NCI-H187 (cell line): ENCODE measurements around the gene PLCB1.
"Not testable (repeated sequence)": the region's sequence is repeated elsewhere in the genome, so short reads cannot be mapped to it uniquely, and the experiment has no call there.

Experiments used
- DNase-seq, 2 experiments: peaks; one replicate each; lab custom pipeline; 2025; lab: John Stamatoyannopoulos, UW

PLCB1 gene

DNA sequence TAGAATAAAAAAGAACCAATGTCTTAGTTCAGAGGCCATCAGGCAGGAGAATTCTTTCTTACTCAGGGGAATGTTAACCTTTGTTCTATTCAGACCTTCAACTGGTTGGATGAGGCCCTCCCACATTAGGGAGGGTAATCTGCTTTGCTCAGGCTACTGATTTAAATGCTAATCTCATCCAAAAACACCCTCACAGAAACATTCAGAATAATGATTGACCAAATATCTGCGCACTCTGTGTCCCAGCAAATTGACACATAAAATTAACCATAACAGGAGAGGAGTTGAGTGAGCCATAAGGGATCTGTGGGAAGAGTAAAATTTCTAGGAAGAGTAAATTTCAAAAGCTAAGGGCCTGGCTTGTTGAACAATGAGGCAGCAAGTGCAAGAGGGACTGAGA, 702.8 kb downstream of the PLCB1 start:
- DNase-seq: no peak

- DNase-seq: no peak
These were observed 705.3 kb downstream of the PLCB1 start for GRCh38 chr20:8837396-8837795.

DNA sequence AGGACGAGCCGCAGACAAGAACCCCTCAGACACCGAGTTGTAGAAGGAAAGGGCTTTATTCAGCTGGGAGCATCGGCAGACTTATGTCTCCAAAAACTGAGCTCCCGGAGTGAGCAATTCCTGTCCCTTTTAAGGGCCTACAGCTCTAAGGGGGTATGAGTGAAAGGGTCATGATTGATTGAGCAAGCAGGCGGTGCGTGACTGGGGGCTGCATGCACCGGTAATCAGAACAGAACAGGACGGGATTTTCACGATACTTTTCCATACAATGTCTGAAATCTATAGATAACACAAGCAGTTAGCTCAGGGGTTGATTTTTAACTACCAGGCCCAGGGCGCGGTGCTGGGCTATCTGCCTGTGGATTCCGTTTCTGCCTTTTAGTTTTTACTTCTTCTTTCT, 710.5 kb downstream of the PLCB1 start:
- no peak for DNase-seq

DNA sequence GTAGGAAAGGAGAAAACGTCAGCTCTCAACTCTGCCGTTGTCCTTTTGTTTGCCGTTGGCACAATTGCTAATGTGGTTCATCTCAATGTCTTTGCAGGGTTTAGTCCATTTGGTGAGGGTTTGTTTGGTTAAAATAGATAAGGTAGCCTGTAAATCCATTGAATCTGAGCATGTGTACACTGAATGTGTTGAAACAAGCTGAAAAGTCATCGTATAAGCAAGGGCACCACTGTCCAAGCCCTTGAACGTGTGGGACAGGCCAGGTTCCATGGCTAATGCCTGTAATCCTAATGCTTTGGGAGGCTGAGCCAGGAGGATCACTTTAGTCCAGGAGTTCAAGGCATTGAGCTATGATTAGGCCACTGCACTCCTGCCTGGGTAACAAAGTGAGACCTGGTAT, 712.1 kb downstream of the PLCB1 start:
- DNase-seq: no peak

DNA sequence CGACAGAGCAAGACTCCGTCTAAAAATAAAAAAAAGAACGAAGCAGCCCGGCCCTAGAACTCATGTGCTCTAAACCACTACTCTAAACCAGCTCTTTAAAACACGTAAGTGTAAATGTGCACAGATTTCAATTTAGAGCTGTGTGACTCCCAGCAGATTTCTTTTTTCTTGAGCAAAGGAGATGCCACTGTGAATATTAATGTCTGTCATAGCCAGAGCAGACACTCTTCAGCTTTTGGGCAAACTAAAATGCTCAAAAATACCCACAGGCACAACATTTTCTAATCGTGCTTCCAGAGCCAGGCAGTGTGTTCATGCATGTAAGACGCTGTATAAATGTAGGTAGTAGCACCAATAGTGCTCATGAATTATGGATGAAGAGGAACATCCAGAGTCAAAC, 717.9 kb downstream of the PLCB1 start:
- DNase-seq: no peak

DNA sequence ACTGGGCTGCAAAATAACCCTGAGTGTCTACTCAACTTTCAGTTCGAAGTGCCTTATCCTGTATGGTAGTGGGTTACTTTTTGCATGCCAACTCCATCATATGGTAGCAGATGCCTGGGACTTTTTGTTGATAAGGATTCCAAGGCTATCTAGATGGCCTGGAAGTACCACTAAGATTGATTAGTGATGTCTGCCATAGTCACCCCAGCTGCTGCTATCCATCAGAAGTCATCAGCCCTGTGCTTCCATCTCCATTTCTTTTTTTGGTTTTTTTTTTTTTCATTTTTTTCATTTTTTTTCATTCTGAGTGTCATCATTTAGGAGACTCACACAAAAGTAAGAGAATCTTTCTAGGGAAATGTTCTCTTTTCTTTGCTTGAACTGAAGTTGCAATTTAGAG, 719.4 kb downstream of the PLCB1 start:
- no peak for DNase-seq

DNA sequence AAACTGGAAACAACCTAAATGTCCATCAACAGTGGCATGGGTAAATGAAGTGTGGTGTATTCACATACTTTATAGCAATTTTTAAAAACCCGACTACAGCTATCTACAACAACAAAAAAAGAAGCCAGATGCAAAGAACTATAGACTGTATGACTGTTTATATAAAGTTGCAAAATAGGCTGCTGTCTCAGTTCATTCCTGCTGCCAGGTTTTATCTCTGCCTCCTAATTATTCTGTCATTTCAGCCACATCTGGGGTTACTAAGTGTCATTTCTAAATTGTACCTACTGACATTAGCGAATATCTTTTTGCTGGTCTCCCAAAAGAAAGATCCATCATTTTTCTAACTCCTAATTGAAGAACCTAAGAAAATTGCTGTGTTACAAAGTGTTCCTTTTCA, 719.9 kb downstream of the PLCB1 start:
- DNase-seq: not testable (repeated sequence)

DNA sequence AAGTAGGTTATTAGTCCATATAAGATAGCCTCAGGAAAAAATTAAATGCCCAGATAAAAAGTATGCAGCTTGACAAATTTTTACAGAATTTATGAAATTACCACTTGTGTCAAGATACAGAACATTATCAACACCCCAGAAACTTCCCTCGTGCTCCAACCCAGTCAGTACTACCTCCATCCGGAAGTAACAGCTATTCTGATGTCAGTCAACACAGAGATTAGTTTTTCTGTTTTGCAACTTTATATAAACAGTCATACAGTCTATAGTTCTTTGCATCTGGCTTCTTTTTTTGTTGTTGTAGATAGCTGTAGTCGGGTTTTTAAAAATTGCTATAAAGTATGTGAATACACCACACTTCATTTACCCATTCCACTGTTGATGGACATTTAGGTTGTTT, 721.1 kb downstream of the PLCB1 start:
- not testable (repeated sequence) for DNase-seq

- peak in 1 of 2 experiments; percentile 38 for DNase-seq
These were observed 721.8 kb downstream of the PLCB1 start for GRCh38 chr20:8853805-8854338.

DNA sequence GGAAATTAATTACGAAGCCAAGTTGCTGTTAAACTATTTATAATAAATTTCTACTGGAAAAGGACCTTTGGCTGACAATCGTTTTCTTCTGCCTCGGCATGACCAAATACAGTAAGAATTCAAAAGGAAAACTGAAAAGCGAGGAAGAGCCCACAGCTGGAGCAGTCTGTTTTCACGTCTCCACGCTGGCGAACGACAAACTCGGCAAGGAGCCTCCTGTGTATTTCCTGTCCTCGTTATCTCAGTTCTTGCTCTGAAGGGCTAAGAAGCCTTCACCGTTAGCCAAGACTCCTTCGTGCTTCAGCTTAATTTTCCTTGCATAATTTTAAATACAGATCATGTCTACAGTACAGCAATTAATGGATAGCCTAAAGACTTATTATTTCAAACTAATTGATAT, 722.5 kb downstream of the PLCB1 start:
- no peak for DNase-seq

GRCh38 chr20:8855315-8855714, 723.2 kb downstream of the PLCB1 start:
- DNase-seq: no peak

DNA sequence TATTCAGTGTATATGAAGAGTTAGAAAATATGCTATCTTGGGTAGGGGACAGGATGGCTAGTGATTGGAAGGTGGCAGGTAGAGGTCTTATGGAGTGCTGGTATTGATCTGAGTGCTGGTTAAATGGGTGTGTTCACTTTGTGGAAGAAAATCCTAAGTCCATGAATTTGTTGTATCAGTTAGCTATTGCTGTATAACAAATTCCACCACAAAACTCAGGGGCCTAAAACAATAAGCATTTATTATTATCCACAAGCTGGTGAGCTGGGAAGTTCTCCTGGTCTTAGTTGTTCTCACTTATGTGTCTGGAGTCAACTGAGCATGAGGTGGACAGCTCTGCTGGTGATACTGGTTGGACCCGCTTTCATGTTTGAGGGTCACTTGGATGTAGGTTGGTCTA, 724.6 kb downstream of the PLCB1 start:
- DNase-seq: no peak

- DNase-seq: no peak
These were observed 726.2 kb downstream of the PLCB1 start for GRCh38 chr20:8858181-8858787.

GRCh38 chr20:8860011-8860495, 728.0 kb downstream of the PLCB1 start:
- DNase-seq: no peak

DNA sequence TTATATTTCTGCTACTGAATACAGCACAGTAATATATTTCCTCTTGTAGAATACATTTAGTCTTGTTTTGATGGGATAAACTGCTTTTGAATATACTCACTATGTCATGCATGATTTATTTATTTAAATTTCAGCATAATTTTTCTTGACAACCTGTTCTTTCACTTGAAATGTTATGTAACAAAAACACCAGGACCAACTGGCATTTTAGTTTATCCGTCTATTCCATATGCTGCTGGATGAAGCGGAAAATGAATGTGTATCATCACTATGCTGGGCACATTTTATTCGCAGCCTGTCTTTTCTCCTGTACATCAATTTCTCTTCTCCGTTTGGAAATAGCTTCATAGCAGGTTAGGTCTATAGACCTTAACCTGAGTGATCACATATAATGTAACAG, 730.0 kb downstream of the PLCB1 start:
- no peak for DNase-seq

- DNase-seq: no peak
These were observed 733.6 kb downstream of the PLCB1 start for GRCh38 chr20:8865636-8866035.

DNA sequence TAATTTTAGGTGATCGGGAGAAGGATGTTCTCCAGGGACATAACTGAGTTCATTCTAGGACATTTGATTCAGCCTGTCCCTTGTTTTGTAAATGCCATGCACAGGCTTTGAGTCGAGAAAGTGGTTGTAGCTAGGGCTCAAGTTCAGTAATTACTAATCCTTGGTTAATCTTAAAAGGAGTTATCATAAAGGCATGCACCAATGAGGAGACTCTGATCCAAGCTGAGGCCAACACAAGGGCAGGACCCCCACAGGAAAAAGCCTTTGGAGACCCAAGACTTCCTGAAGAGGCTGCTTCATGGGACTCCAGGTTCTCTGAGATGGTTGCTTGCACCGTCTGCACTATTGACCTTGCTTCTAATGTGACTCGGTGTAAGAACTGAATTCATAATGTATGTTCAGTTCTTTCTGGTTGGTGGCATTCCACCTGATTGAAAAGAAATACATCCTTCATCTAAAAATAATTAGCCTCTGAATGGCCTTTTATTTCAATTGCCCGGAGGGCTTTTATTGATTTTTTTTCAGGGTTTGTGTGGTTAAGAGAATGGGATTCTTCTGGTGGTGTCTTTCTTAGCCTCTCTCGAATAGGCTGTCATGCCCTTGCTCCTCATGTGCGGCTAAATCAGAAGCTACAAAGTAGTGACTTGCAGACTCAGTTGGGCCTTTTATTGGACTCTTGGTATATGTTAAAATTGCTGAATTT, 735.1 kb downstream of the PLCB1 start:
- no peak for DNase-seq

- DNase-seq: no peak
These were observed 738.6 kb downstream of the PLCB1 start for GRCh38 chr20:8870652-8871051.

DNA sequence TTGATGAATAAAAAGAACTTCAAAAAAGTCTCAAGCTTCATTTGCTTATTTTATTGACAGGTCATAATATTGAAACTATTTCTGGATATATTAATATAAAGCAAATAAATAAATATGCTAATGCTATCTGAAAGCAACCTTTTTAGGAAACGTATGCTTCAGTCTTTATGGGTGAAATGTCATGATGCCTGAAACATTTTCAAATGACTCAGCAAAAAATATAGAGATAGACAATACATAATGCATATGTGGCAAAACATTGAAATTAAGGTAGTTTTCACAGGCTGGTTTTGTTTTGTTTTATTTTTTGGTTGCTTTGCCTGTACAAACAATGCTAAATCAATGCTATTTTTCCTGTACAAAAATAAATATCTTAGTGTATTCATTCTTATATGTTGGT, 742.4 kb downstream of the PLCB1 start:
- DNase-seq: no peak

DNA sequence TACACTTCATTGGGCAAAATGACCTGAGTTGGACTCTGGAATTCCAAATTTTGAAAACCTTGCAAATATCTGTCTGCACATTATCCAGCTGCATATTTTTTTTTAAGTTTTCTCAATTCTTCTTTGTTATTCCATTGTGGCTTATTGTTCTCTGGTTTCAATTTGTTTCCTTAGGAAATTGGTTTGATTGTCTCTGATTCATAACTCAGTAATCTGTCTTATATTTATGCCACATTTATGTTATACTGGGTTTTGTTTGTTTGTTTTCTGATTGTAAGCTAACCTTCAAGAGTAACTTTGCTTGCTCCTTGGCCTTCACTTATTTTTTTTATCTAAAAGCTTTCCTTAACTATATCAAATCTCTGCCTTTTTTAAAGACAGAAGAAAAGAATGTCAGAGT, 743.5 kb downstream of the PLCB1 start:
- DNase-seq: no peak

DNA sequence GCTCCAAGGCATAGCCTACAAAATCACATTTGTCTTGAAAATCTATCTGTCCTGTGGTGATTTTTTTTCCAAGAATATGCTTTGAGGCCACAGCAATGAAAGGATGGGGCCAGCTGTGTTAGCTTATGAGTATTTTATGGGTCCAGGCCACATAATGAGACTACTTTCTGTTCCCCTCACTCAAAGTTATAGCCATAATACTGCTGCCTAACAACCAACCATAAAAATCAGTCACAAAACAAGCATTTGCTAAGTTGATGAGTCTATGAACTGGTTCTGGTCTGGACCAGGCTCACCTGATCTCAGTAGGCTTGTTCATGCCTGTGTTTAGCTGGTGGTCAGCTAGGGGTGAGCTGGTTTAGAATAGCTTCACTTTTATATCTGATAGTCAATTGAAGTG, 744.3 kb downstream of the PLCB1 start:
- no peak for DNase-seq

DNA sequence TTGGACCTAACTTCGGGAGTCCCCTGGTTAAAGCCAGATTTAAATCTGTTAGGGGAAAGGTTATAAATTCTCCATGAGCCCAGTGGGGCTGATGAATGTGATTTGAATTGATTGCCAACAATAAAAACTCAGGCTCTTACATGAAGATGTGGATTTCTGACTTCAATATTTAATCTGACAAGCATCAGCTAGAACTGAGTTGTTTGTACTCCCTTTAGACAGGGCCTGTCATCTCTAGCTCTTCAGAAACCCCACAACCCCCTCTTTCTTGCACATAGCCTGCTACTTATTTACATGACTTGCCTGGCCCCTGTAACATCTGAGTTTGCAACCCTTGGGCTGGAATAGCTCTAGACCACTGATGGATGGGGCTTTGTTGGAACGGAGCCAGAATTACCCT, 745.2 kb downstream of the PLCB1 start:
- no peak for DNase-seq

DNA sequence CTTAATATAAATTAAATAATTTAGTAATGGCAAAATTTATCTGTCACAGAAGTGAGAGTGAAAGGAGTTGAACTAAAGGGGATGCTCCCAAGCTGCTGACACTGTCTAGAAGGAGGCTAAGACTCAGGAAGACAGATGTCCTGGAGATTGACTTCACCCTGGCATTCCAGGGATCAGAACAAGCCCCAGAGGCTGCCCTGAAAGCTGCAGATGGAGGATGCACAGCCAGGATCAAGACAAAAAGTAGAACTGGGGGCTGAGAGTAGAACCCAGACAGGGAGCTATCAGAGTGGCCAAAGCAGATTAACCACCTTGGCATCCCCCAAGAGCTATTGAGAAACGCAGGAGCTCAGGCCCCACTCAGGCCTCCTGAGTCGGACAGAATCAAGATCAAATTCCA, 747.6 kb downstream of the PLCB1 start:
- no peak for DNase-seq
